Measurements from ENCODE around the gene MSI2.

MSI2 gene

GRCh38 chr17:57418463-57419246, 162.3 kb downstream of the MSI2 start (continued):
- no peak for TF ChIP-seq ISL1 (CRISPR knock-in tag; IDR thresholded peaks at IDR 0.05)

GRCh38 chr17:57419940-57420550, 163.7 kb downstream of the MSI2 start:
- ATAC-seq, result no peak
- TF ChIP-seq PPARA (CRISPR knock-in tag; IDR thresholded peaks at IDR 0.05; ENCODE audit: borderline replicate concordance) (no peak), ZNF70 (CRISPR knock-in tag; IDR thresholded peaks at IDR 0.05) (no peak)

GRCh38 chr17:57420734-57421717, 164.7 kb downstream of the MSI2 start:
- ATAC-seq, result peak; percentile 25; the same call in 1 of the 3 replicates
- TF ChIP-seq, protein P1, sequence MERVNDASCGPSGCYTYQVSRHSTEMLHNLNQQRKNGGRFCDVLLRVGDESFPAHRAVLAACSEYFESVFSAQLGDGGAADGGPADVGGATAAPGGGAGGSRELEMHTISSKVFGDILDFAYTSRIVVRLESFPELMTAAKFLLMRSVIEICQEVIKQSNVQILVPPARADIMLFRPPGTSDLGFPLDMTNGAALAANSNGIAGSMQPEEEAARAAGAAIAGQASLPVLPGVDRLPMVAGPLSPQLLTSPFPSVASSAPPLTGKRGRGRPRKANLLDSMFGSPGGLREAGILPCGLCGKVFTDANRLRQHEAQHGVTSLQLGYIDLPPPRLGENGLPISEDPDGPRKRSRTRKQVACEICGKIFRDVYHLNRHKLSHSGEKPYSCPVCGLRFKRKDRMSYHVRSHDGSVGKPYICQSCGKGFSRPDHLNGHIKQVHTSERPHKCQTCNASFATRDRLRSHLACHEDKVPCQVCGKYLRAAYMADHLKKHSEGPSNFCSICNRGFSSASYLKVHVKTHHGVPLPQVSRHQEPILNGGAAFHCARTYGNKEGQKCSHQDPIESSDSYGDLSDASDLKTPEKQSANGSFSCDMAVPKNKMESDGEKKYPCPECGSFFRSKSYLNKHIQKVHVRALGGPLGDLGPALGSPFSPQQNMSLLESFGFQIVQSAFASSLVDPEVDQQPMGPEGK (CRISPR knock-in tag; IDR thresholded peaks at IDR 0.05; ENCODE audit: borderline replicate concordance), result no peak
- TF ChIP-seq OSR1 (CRISPR knock-in tag; IDR thresholded peaks at IDR 0.05), result no peak
- no peak for TF ChIP-seq ZFP3 (CRISPR knock-in tag; IDR thresholded peaks at IDR 0.05)
- TF ChIP-seq TCF4 (CRISPR knock-in tag; IDR thresholded peaks at IDR 0.05; ENCODE audit: borderline replicate concordance), result peak; percentile 95
- TF ChIP-seq ZC3H10 (CRISPR knock-in tag; IDR thresholded peaks at IDR 0.05), result no peak
- peak; percentile 74 for TF ChIP-seq ZNF70 (CRISPR knock-in tag; IDR thresholded peaks at IDR 0.05)
- TF ChIP-seq GLIS3 (CRISPR knock-in tag; IDR thresholded peaks at IDR 0.05), result no peak
- no peak for TF ChIP-seq PPARA (CRISPR knock-in tag; IDR thresholded peaks at IDR 0.05; ENCODE audit: borderline replicate concordance)
- no peak for TF ChIP-seq CSDC2 (CRISPR knock-in tag; IDR thresholded peaks at IDR 0.05)
- TF ChIP-seq, protein P2, sequence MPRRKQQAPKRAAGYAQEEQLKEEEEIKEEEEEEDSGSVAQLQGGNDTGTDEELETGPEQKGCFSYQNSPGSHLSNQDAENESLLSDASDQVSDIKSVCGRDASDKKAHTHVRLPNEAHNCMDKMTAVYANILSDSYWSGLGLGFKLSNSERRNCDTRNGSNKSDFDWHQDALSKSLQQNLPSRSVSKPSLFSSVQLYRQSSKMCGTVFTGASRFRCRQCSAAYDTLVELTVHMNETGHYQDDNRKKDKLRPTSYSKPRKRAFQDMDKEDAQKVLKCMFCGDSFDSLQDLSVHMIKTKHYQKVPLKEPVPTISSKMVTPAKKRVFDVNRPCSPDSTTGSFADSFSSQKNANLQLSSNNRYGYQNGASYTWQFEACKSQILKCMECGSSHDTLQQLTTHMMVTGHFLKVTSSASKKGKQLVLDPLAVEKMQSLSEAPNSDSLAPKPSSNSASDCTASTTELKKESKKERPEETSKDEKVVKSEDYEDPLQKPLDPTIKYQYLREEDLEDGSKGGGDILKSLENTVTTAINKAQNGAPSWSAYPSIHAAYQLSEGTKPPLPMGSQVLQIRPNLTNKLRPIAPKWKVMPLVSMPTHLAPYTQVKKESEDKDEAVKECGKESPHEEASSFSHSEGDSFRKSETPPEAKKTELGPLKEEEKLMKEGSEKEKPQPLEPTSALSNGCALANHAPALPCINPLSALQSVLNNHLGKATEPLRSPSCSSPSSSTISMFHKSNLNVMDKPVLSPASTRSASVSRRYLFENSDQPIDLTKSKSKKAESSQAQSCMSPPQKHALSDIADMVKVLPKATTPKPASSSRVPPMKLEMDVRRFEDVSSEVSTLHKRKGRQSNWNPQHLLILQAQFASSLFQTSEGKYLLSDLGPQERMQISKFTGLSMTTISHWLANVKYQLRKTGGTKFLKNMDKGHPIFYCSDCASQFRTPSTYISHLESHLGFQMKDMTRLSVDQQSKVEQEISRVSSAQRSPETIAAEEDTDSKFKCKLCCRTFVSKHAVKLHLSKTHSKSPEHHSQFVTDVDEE (CRISPR knock-in tag; IDR thresholded peaks at IDR 0.05), result peak; percentile 55
- TF ChIP-seq ESRRG (CRISPR knock-in tag; IDR thresholded peaks at IDR 0.05), result no peak
- TF ChIP-seq TOX (CRISPR knock-in tag; IDR thresholded peaks at IDR 0.05; ENCODE audit: borderline replicate concordance), result no peak
- TF ChIP-seq, protein P3, sequence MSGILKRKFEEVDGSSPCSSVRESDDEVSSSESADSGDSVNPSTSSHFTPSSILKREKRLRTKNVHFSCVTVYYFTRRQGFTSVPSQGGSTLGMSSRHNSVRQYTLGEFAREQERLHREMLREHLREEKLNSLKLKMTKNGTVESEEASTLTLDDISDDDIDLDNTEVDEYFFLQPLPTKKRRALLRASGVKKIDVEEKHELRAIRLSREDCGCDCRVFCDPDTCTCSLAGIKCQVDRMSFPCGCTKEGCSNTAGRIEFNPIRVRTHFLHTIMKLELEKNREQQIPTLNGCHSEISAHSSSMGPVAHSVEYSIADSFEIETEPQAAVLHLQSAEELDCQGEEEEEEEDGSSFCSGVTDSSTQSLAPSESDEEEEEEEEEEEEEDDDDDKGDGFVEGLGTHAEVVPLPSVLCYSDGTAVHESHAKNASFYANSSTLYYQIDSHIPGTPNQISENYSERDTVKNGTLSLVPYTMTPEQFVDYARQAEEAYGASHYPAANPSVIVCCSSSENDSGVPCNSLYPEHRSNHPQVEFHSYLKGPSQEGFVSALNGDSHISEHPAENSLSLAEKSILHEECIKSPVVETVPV (CRISPR knock-in tag; IDR thresholded peaks at IDR 0.05), result no peak
- no peak for TF ChIP-seq ZFP30 (CRISPR knock-in tag; IDR thresholded peaks at IDR 0.05)
- no peak for TF ChIP-seq ISL1 (CRISPR knock-in tag; IDR thresholded peaks at IDR 0.05)

GRCh38 chr17:57422574-57423164, 166.3 kb downstream of the MSI2 start:
- peak; percentile 55 for ATAC-seq
- TF ChIP-seq ZFP3 (CRISPR knock-in tag; IDR thresholded peaks at IDR 0.05), result 0 out of 2 replicates have a peak, but pooled peaks have one; percentile 21
- 0 out of 2 replicates have a peak, but pooled peaks have one; percentile 21 for TF ChIP-seq ISL1 (CRISPR knock-in tag; IDR thresholded peaks at IDR 0.05)
- TF ChIP-seq CSDC2 (CRISPR knock-in tag; IDR thresholded peaks at IDR 0.05), result no peak
- TF ChIP-seq, protein P3 (CRISPR knock-in tag; IDR thresholded peaks at IDR 0.05), result no peak
- peak; percentile 53; the same call in 1 of the 2 replicates for TF ChIP-seq ZNF70 (CRISPR knock-in tag; IDR thresholded peaks at IDR 0.05)
